H1 (cell line): ENCODE measurements around the gene EPYC. TPM values are rescaled to one million over a fixed set of nuclear protein-coding genes. Genes with fewer than 3 reads are reported as not detected.

Experiments used
- CHD7 ChIP-seq: fragments of 300-600 bp; sonication (generic); IDR thresholded peaks from 2 replicates; pipeline ENCODE4 v1.7.1; 2012; ENCODE audit warnings: low read length, moderate library complexity, mild to moderate bottlenecking, inconsistent platforms; ENCODE audit not compliant: insufficient replicate concordance
- GABPA ChIP-seq: IDR thresholded peaks from 2 replicates; pipeline ENCODE4 v1.6.1; 2011; ENCODE audit warnings: mild to moderate bottlenecking, low read length, moderate library complexity, borderline replicate concordance; ENCODE audit not compliant: insufficient read depth
- HDAC6 ChIP-seq: IDR thresholded peaks from one replicate; pipeline ENCODE4 v1.7.1; 2012; ENCODE audit warnings: low read depth, mild to moderate bottlenecking, inconsistent platforms, low read length, moderate library complexity
- JUN ChIP-seq: IDR thresholded peaks from 2 replicates; pipeline ENCODE4 v1.6.1; 2011; ENCODE audit warnings: low read depth, mild to moderate bottlenecking, improper control_type of control experiment, low read length
- KDM5A ChIP-seq: fragments of 200-600 bp; IDR thresholded peaks from 2 replicates; pipeline ENCODE4 v1.7.1; 2012; ENCODE audit warnings: mild to moderate bottlenecking, low read length, inconsistent platforms, mixed read lengths
- POLR2AphosphoS5 ChIP-seq: IDR thresholded peaks from 2 replicates; pipeline ENCODE4 v1.6.1; 2011; ENCODE audit warnings: low read depth, low read length
- SIX5 ChIP-seq: IDR thresholded peaks from 2 replicates; pipeline ENCODE4 v1.6.1; 2011; ENCODE audit warnings: mild to moderate bottlenecking, low read depth, low read length
- polyA plus RNA-seq, 7 experiments: library from polyadenylated mRNA; depleted of rRNA in 3 of 7; stranded (reverse) in 5 of 7; unstranded in 2 of 7; fragments of >200 nt in 5 of 7; fragments of 200-250 nt in 2 of 7; gene quantifications; 1 replicate in 5 of 7; 2 replicates in 1 of 7; 4 replicates in 1 of 7; pipeline versions ENCODE4 v1.2.1 to v1.2.3, GENCODE V29; 2011 to 2013; ENCODE audit warnings: missing spikeins in 2 of 7, mixed read lengths in 2 of 7
- total RNA-seq: library from RNA; stranded (reverse); fragmentation: NEBNext Ultra II Directional; extraction: Animal tissue kit (Norgen Biotek cat#: 25700); gene quantifications from 2 replicates; pipeline ENCODE4 v1.2.1, GENCODE V29; 2021

The EPYC gene
- total and polyA plus RNA-seq, 2 of the 8 experiments (the other 6 are each of a cell fraction or from before 2014, with no cell fraction given): not detected

- no peak for TF ChIP-seq CHD7
- TF ChIP-seq KDM5A: no peak
- TF ChIP-seq POLR2AphosphoS5: no peak
- TF ChIP-seq GABPA: no peak
- no peak for TF ChIP-seq HDAC6
- TF ChIP-seq SIX5: no peak
- no peak for TF ChIP-seq JUN
- TF ChIP-seq, all 59 proteins: peak for 0
Measured at GRCh38 chr12:90917431-90917830, 87.3 kb downstream of the EPYC start (continued).
